GM12878 (cell line): ENCODE results near the gene SLC25A39. TPM values are rescaled to one million over a fixed set of nuclear protein-coding genes. Genes with fewer than 3 reads are reported as not detected.

Source experiments
- ATAC-seq: fragments of 200-7000 bp; cut with Tn5 transposase; 3 replicates; pipeline ENCODE4 v1.9.1; 2020; ENCODE audit warnings: mild to moderate bottlenecking, moderate library complexity
- BruUV-seq: library from RNA; stranded (reverse); fragments of 400-500 nt; replicated peaks from 2 replicates; lab custom pipeline; 2021; lab: Mats Ljungman, UMichigan
- CTCF ChIA-PET: fragments of 300-600 bp; sonication (Branson Sonifier 250); formaldehyde crosslinking; extraction: SDS; loops from one replicate; lab custom pipeline; 2021; ENCODE audit warnings: inconsistent platforms; lab: Yijun Ruan, JAX
- POLR2A ChIA-PET: fragments of 350-600 bp; formaldehyde crosslinking; extraction: SDS; loops from one replicate; lab custom pipeline; 2021; ENCODE audit warnings: inconsistent platforms; lab: Charles Lee
- RAD21 ChIA-PET: fragments of 300-600 bp; sonication (Branson Sonifier 250); formaldehyde crosslinking; loops from one replicate; lab custom pipeline; 2023; ENCODE audit warnings: antibody characterized with exemption; ENCODE audit not compliant: unreplicated experiment; lab: Charles Lee
- SMC1A ChIA-PET: fragments of 300-600 bp; sonication (Branson Sonifier 250); formaldehyde crosslinking; loops from one replicate; lab custom pipeline; 2023; ENCODE audit not compliant: unreplicated experiment, uncharacterized antibody; lab: Charles Lee
- DNase-seq: peaks from one replicate; pipeline ENCODE4 v3.0.0-alpha.2; 2011; ENCODE audit warnings: low read depth, low spot score
- FAIRE-seq: peaks from 3 replicates; lab custom pipeline; 2011; peaks lifted over from hg19 to GRCh38; lab: Jason Lieb, UNC
- H2AFZ ChIP-seq: 2 replicates; pipeline ENCODE4 v1.6.0; 2011; ENCODE audit warnings: low read depth, low read length, control low read depth; ENCODE audit not compliant: control insufficient read depth
- H3K27ac ChIP-seq: 2 replicates; pipeline ENCODE4 v1.5.1; 2011; ENCODE audit warnings: control low read depth; ENCODE audit not compliant: control insufficient read depth, insufficient read depth
- H3K27me3 ChIP-seq, 2 experiments: replicated peaks in 1 of 2; 2 replicates each; pipeline versions ENCODE4 v1.6.0 to v1.6.1; 2011; ENCODE audit warnings: low read length in 1 of 2; ENCODE audit not compliant: control insufficient read depth in 2 of 2, insufficient read depth in 2 of 2
- H3K36me3 ChIP-seq, 2 experiments: 2 replicates each; pipeline ENCODE4 v1.5.1; 2011; ENCODE audit warnings: low read length in 1 of 2; ENCODE audit not compliant: control insufficient read depth in 2 of 2, insufficient read depth in 2 of 2
- H3K4me1 ChIP-seq: 2 replicates; pipeline ENCODE4 v1.6.1; 2011; ENCODE audit warnings: mild to moderate bottlenecking, low read length, moderate library complexity, mixed read lengths; ENCODE audit not compliant: control insufficient read depth, insufficient read depth
- H3K4me2 ChIP-seq: 2 replicates; pipeline ENCODE4 v1.6.0; 2011; ENCODE audit warnings: control low read depth; ENCODE audit not compliant: control insufficient read depth, insufficient read depth
- H3K4me3 ChIP-seq: fragments of 200-600 bp; sonication (generic); 2 replicates; pipeline ENCODE4 v1.5.1; 2016
- H3K79me2 ChIP-seq: 2 replicates; pipeline ENCODE4 v1.6.0; 2011; ENCODE audit warnings: low read length; ENCODE audit not compliant: control insufficient read depth, insufficient read depth
- H3K9ac ChIP-seq: 2 replicates; pipeline ENCODE4 v1.8.0; 2011; ENCODE audit warnings: low read length, control low read depth, mixed read lengths; ENCODE audit not compliant: control insufficient read depth, insufficient read depth
- H3K9me3 ChIP-seq: replicated peaks from 3 replicates; pipeline ENCODE4 v1.5.1; 2011; ENCODE audit warnings: mild to moderate bottlenecking, low read length; ENCODE audit not compliant: control insufficient read depth, insufficient read depth
- H4K20me1 ChIP-seq: 2 replicates; pipeline ENCODE4 v1.6.0; 2011; ENCODE audit not compliant: control insufficient read depth, insufficient read depth
- BHLHE40 ChIP-seq, 2 experiments: fragments of 450-650 bp in 1 of 2; IDR thresholded peaks; 2 replicates each; pipeline ENCODE4 v1.6.1; 2011 to 2017; ENCODE audit warnings: low read depth in 2 of 2, borderline replicate concordance in 1 of 2, improper control_type of control experiment in 1 of 2, low read length in 1 of 2, mild to moderate bottlenecking in 1 of 2
- CBX3 ChIP-seq: fragments of 200-600 bp; sonication (generic); IDR thresholded peaks from 2 replicates; pipeline ENCODE4 v1.6.1; 2016; ENCODE audit warnings: low read depth, borderline replicate concordance
- CHD2 ChIP-seq: IDR thresholded peaks from 2 replicates; pipeline ENCODE4 v1.6.1; 2011; ENCODE audit warnings: low read depth, low read length, improper control_type of control experiment, borderline replicate concordance
- EED ChIP-seq: sonication (generic); IDR thresholded peaks from 2 replicates; pipeline ENCODE4 v1.6.1; 2016; ENCODE audit warnings: antibody characterized with exemption, low read depth
- IKZF2 ChIP-seq, 2 experiments: fragments of 450-650 bp; IDR thresholded peaks; 2 replicates each; pipeline ENCODE4 v1.6.1; 2017; ENCODE audit warnings: mild to moderate bottlenecking in 2 of 2, moderate library complexity in 2 of 2
- KDM1A ChIP-seq: fragments of 200-600 bp; sonication (generic); IDR thresholded peaks from 2 replicates; pipeline ENCODE4 v1.6.1; 2016; ENCODE audit warnings: borderline replicate concordance
- MYB ChIP-seq: fragments of 150-350 bp; IDR thresholded peaks from 2 replicates; pipeline ENCODE4 v1.6.1; 2014; ENCODE audit warnings: mild to moderate bottlenecking, low read depth, low read length, borderline replicate concordance
- NRF1 ChIP-seq: conservative IDR thresholded peaks from 2 replicates; pipeline ENCODE4 v1.6.1; 2011; ENCODE audit warnings: mild to moderate bottlenecking, low read depth, low read length, improper control_type of control experiment
- PML ChIP-seq: IDR thresholded peaks from 2 replicates; pipeline ENCODE4 v1.6.1; 2012; ENCODE audit warnings: low read length, inconsistent platforms
- SIX5 ChIP-seq: IDR thresholded peaks from 2 replicates; pipeline ENCODE4 v1.6.1; 2011; ENCODE audit warnings: mild to moderate bottlenecking, low read depth, low read length, moderate library complexity; ENCODE audit not compliant: severe bottlenecking
- SMAD1 ChIP-seq: fragments of 450-650 bp; IDR thresholded peaks from 2 replicates; pipeline ENCODE4 v1.6.1; 2018; ENCODE audit warnings: mild to moderate bottlenecking, low read depth; ENCODE audit not compliant: partially characterized antibody
- SREBF1 ChIP-seq: IDR thresholded peaks from 2 replicates; pipeline ENCODE4 v1.6.1; 2012; ENCODE audit warnings: mild to moderate bottlenecking, low read length
- SUZ12 ChIP-seq: fragments of 200-600 bp; sonication (generic); IDR thresholded peaks from one replicate; pipeline ENCODE4 v1.6.1; 2018; ENCODE audit warnings: antibody characterized with exemption, mild to moderate bottlenecking; ENCODE audit not compliant: unreplicated experiment
- TCF7 ChIP-seq: IDR thresholded peaks from 2 replicates; pipeline ENCODE4 v1.6.1; 2014; ENCODE audit warnings: antibody characterized with exemption, borderline replicate concordance
- ZBED1 ChIP-seq: IDR thresholded peaks from 2 replicates; pipeline ENCODE4 v1.6.1; 2016; ENCODE audit warnings: borderline replicate concordance
- WGBS: methylation state at CpG from one replicate; pipeline ENCODE4 v1.1.6; 2016; ENCODE audit warnings: low lambda C conversion rate; ENCODE audit not compliant: insufficient replicate concordance, insufficient coverage; ENCODE audit errors: missing lambda C conversion rate; 5-methylcytosine and 5-hydroxymethylcytosine counted together
- in situ Hi-C: fragments of 300-500 bp; cut with MboI; formaldehyde crosslinking; loops from 9 replicates; pipeline ENCODE4 v1.14.3; 2018; ENCODE audit warnings: mixed read lengths
- intact Hi-C: fragments of 100-400 bp; cut with micrococcal nuclease; formaldehyde crosslinking; loops from one replicate; pipeline ENCODE4 v1.14.2; 2022; ENCODE audit not compliant: unreplicated experiment
- polyA plus RNA-seq, 11 experiments: library from polyadenylated mRNA; depleted of rRNA in 4 of 11; unstranded in 6 of 11; stranded (reverse) in 5 of 11; fragments of >200 nt; fragmentation: Nextera tagmentation in 4 of 11; fragmentation: Illumina TruSeq in 1 of 11; extraction: Ambion mirVana in 4 of 11; extraction: Trizol in 1 of 11; gene quantifications; 1 replicate in 1 of 11; 2 replicates in 10 of 11; pipeline versions ENCODE4 v1.2.1 to v1.2.3, GENCODE V29; 2011 to 2016; ENCODE audit warnings: inconsistent platforms in 2 of 11, missing spikeins in 2 of 11, low read depth in 1 of 11
- total RNA-seq, 4 experiments: library from RNA; depleted of rRNA in 3 of 4; stranded (reverse); fragments of >200 nt in 3 of 4; fragmentation: Illumina TruSeq in 1 of 4; extraction: Trizol in 1 of 4; gene quantifications; 2 replicates each; pipeline versions ENCODE4 v1.2.1 to v1.2.3, GENCODE V29; 2013 to 2021
- TF ChIP-seq, protein P1 (sequence below): IDR thresholded peaks from 2 replicates; pipeline ENCODE4 v1.6.1; 2012; ENCODE audit warnings: low read length, inconsistent platforms
- TF ChIP-seq, protein P2 (sequence below): fragments of 450-650 bp; conservative IDR thresholded peaks from 2 replicates; pipeline ENCODE4 v1.6.1; 2017; ENCODE audit warnings: mild to moderate bottlenecking, moderate library complexity
- TF ChIP-seq, protein P3 (sequence below): fragments of 450-650 bp; IDR thresholded peaks from 2 replicates; pipeline ENCODE4 v1.6.1; 2016; ENCODE audit warnings: mild to moderate bottlenecking

The SLC25A39 gene
- total and polyA plus RNA-seq, 10 of the 15 experiments (the other 5 are each of a cell fraction or from before 2014, with no cell fraction given) = 3.5 to 270 (median 150) TPM

- TF ChIP-seq, protein P1, sequence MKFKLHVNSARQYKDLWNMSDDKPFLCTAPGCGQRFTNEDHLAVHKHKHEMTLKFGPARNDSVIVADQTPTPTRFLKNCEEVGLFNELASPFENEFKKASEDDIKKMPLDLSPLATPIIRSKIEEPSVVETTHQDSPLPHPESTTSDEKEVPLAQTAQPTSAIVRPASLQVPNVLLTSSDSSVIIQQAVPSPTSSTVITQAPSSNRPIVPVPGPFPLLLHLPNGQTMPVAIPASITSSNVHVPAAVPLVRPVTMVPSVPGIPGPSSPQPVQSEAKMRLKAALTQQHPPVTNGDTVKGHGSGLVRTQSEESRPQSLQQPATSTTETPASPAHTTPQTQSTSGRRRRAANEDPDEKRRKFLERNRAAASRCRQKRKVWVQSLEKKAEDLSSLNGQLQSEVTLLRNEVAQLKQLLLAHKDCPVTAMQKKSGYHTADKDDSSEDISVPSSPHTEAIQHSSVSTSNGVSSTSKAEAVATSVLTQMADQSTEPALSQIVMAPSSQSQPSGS = no peak
- TF ChIP-seq IKZF2 (IDR thresholded peaks at IDR 0.05) = no peak
- no peak for TF ChIP-seq CHD2
- TF ChIP-seq, all 136 proteins: peak for 0
Observed at GRCh38 chr17:44314869-44315661, 9.6 kb downstream of the SLC25A39 start (continued).

GRCh38 chr17:44314524-44314868 lies 10.1 kb downstream of the SLC25A39 start:
- TF ChIP-seq SUZ12 (no peak), KDM1A (no peak), NRF1 (no peak), SIX5 (no peak), PML (no peak), IKZF2 (IDR thresholded peaks at IDR 0.05) (no peak), EED (no peak), SMAD1 (no peak), BHLHE40 (IDR thresholded peaks at IDR 0.05; ENCODE audit: borderline replicate concordance in 1 of 2, low read depth in 2 of 2, low read length in 1 of 2) (no peak), TCF7 (no peak), CBX3 (no peak), MYB (no peak), SREBF1 (no peak), ZBED1 (no peak)
- TF ChIP-seq, protein P2, sequence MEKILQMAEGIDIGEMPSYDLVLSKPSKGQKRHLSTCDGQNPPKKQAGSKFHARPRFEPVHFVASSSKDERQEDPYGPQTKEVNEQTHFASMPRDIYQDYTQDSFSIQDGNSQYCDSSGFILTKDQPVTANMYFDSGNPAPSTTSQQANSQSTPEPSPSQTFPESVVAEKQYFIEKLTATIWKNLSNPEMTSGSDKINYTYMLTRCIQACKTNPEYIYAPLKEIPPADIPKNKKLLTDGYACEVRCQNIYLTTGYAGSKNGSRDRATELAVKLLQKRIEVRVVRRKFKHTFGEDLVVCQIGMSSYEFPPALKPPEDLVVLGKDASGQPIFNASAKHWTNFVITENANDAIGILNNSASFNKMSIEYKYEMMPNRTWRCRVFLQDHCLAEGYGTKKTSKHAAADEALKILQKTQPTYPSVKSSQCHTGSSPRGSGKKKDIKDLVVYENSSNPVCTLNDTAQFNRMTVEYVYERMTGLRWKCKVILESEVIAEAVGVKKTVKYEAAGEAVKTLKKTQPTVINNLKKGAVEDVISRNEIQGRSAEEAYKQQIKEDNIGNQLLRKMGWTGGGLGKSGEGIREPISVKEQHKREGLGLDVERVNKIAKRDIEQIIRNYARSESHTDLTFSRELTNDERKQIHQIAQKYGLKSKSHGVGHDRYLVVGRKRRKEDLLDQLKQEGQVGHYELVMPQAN = no peak
- TF ChIP-seq, protein P3, sequence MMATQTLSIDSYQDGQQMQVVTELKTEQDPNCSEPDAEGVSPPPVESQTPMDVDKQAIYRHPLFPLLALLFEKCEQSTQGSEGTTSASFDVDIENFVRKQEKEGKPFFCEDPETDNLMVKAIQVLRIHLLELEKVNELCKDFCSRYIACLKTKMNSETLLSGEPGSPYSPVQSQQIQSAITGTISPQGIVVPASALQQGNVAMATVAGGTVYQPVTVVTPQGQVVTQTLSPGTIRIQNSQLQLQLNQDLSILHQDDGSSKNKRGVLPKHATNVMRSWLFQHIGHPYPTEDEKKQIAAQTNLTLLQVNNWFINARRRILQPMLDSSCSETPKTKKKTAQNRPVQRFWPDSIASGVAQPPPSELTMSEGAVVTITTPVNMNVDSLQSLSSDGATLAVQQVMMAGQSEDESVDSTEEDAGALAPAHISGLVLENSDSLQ = no peak
- POLR2A ChIA-PET = interaction anchor here (0.5 kb wide), 1 partner anchor 35 kb away, joined by 3 read pairs; no protein-coding TSS in a partner anchor

More at GRCh38 chr17:44314524-44314868, 10.1 kb downstream of the SLC25A39 start:
- no peak overlapping the region for H2AFZ ChIP-seq
- intact Hi-C loops = no loop called here
- no TSS peak for BruUV-seq
- H3K79me2 ChIP-seq = no peaks in the 10 kb centered on the region
- H3K36me3 ChIP-seq = no peaks in the 10 kb centered on the region; a peak in 2 of 4 replicates
- no peak overlapping the region for H3K27ac ChIP-seq
- H3K4me2 ChIP-seq = no peak overlapping the region
- RAD21 ChIA-PET = no interaction called here
- no peak for DNase-seq
- no peak for ATAC-seq
- SMC1A ChIA-PET = no interaction called here
- WGBS = 36% methylated on average over 6 of the region's 11 CpGs
- in situ Hi-C loops = no loop called here
- peaks cover 4 to 14% of the 10 kb centered on the region in 2 experiments; a peak in 3 of 4 replicates for H3K27me3 ChIP-seq
- FAIRE-seq = no peak
- 0 out of 2 replicates have a peak, but pooled peaks cover 2% of the 10 kb centered on the region for H4K20me1 ChIP-seq
- no peaks in the 10 kb centered on the region for H3K9me3 ChIP-seq
- H3K4me3 ChIP-seq = no peak overlapping the region
- H3K9ac ChIP-seq = no peak overlapping the region
- peaks cover 14% of the 10 kb centered on the region for H3K4me1 ChIP-seq
- CTCF ChIA-PET = no interaction called here
